Prostate gland (tissue), 2 donors: ENCODE data around the gene MBD6.
"Not testable (repeated sequence)": the region's sequence is repeated elsewhere in the genome, so short reads cannot be mapped to it uniquely, and the experiment has no call there.

Source experiments
- POLR2A ChIP-seq: fragments of 450-650 bp; IDR thresholded peaks from one replicate; pipeline ENCODE4 v1.6.1; 2016; ENCODE audit warnings: antibody characterized with exemption, mild to moderate bottlenecking
- POLR2AphosphoS5 ChIP-seq: sonication (generic); formaldehyde crosslinking; IDR thresholded peaks from one replicate; pipeline ENCODE4 v1.6.1; 2017; ENCODE audit warnings: antibody characterized with exemption
- TF ChIP-seq, protein P1 (sequence below), 4 experiments: fragments of 200-600 bp in 2 of 4; fragments of 450-650 bp in 2 of 4; sonication (generic) in 2 of 4; IDR thresholded peaks; 1 replicate in 3 of 4; 2 replicates in 1 of 4; pipeline ENCODE4 v1.5.1; 2016 to 2019; ENCODE audit warnings: antibody characterized with exemption in 4 of 4, mild to moderate bottlenecking in 2 of 4, moderate library complexity in 2 of 4

DNA sequence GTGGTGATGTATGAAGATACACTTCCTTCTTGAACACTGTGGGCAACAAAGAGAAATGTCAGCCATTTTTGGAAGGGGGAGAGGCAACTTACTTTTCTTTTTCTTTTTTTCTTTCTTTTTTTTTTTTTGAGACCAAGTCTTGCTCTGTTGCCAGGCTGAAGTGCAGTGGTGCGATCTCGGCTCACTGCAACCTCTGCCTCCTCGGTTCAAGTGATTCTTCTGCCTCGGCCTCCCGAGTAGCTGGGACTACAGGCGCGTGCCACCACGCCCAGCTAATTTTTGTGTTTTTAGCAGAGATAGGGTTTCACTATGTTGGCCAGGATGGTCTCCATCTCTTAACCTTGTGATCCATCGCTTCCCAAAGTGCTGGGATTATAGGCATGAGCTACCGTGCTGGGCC is 4.9 kb upstream of the MBD6 start:
- TF ChIP-seq, protein P1, sequence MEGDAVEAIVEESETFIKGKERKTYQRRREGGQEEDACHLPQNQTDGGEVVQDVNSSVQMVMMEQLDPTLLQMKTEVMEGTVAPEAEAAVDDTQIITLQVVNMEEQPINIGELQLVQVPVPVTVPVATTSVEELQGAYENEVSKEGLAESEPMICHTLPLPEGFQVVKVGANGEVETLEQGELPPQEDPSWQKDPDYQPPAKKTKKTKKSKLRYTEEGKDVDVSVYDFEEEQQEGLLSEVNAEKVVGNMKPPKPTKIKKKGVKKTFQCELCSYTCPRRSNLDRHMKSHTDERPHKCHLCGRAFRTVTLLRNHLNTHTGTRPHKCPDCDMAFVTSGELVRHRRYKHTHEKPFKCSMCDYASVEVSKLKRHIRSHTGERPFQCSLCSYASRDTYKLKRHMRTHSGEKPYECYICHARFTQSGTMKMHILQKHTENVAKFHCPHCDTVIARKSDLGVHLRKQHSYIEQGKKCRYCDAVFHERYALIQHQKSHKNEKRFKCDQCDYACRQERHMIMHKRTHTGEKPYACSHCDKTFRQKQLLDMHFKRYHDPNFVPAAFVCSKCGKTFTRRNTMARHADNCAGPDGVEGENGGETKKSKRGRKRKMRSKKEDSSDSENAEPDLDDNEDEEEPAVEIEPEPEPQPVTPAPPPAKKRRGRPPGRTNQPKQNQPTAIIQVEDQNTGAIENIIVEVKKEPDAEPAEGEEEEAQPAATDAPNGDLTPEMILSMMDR (IDR thresholded peaks at IDR 0.05) = not testable (repeated sequence)
- not testable (repeated sequence) for TF ChIP-seq POLR2AphosphoS5, POLR2A
